Endothelial cell of umbilical vein (primary cell): Measurements from ENCODE around the gene TOMM40L. TPM values are rescaled to one million over a fixed set of nuclear protein-coding genes. Genes with fewer than 3 reads are reported as not detected.

Source experiments
- BruUV-seq: library from RNA; stranded (reverse); fragments of 400-500 nt; replicated peaks from 2 replicates; lab custom pipeline; 2021; lab: Mats Ljungman, UMichigan
- CTCF ChIA-PET: fragments of 300-600, 350-600 bp; sonication (Branson Sonifier 250); formaldehyde crosslinking; loops from one replicate; lab custom pipeline; 2021; ENCODE audit warnings: antibody characterized with exemption, inconsistent platforms; lab: Charles Lee
- POLR2A ChIA-PET: fragments of 300-600, 350-600 bp; sonication (Branson Sonifier 250); formaldehyde crosslinking; loops from one replicate; lab custom pipeline; 2021; ENCODE audit warnings: antibody characterized with exemption, inconsistent platforms; lab: Charles Lee
- DNase-seq: peaks from one replicate; pipeline ENCODE4 v3.0.0-alpha.2; 2011; ENCODE audit warnings: low read depth, low spot score
- FAIRE-seq: peaks from 2 replicates; lab custom pipeline; 2011; peaks lifted over from hg19 to GRCh38; lab: Jason Lieb, UNC
- H2AFZ ChIP-seq: 2 replicates; pipeline ENCODE4 v1.6.0; 2012; ENCODE audit warnings: low read depth, low read length, control low read depth, inconsistent platforms
- H3K27ac ChIP-seq: 2 replicates; pipeline ENCODE4 v1.5.1; 2011; ENCODE audit warnings: low read depth, mild to moderate bottlenecking, control low read depth, low read length, moderate library complexity; ENCODE audit not compliant: insufficient read depth
- H3K27me3 ChIP-seq, 2 experiments: 2 replicates each; pipeline versions ENCODE4 v1.6.0 to v1.6.1; 2011; ENCODE audit warnings: low read length in 2 of 2, mixed read lengths in 1 of 2; ENCODE audit not compliant: control insufficient read depth in 2 of 2, insufficient read depth in 2 of 2
- H3K36me3 ChIP-seq, 2 experiments: 2 replicates in 1 of 2; 3 replicates in 1 of 2; pipeline ENCODE4 v1.5.1; 2011; ENCODE audit warnings: low read length in 2 of 2, mild to moderate bottlenecking in 1 of 2, moderate library complexity in 1 of 2; ENCODE audit not compliant: control insufficient read depth in 2 of 2, insufficient read depth in 2 of 2; ENCODE audit errors: extremely low read depth in 1 of 2
- H3K4me1 ChIP-seq: 3 replicates; pipeline ENCODE4 v1.5.1; 2011; ENCODE audit warnings: mild to moderate bottlenecking, low read length; ENCODE audit not compliant: control insufficient read depth, insufficient read depth; ENCODE audit errors: extremely low read depth
- H3K4me2 ChIP-seq: 2 replicates; pipeline ENCODE4 v1.6.1; 2011; ENCODE audit warnings: low read length, control low read depth, mixed read lengths; ENCODE audit not compliant: insufficient read depth
- H3K4me3 ChIP-seq, 3 experiments: fragments of 200-600 bp in 1 of 3; sonication (generic), shearing (Covaris generic) in 1 of 3; replicated peaks in 1 of 3; 2 replicates each; pipeline ENCODE4 v1.5.1; 2011 to 2016; ENCODE audit warnings: control low read depth in 3 of 3, low read length in 3 of 3, mild to moderate bottlenecking in 2 of 3, inconsistent platforms in 1 of 3, low read depth in 1 of 3, moderate library complexity in 1 of 3; ENCODE audit not compliant: insufficient read depth in 1 of 3
- H3K79me2 ChIP-seq: 2 replicates; pipeline ENCODE4 v1.6.0; 2012; ENCODE audit warnings: low read length, inconsistent platforms; ENCODE audit not compliant: control insufficient read depth, insufficient read depth
- H3K9ac ChIP-seq: replicated peaks from 2 replicates; pipeline ENCODE3; 2011; ENCODE audit warnings: low read length, control low read depth; ENCODE audit not compliant: insufficient read depth; ENCODE audit errors: extremely low read depth
- H3K9me1 ChIP-seq: replicated peaks from 3 replicates; pipeline ENCODE4 v1.6.0; 2011; ENCODE audit warnings: mild to moderate bottlenecking, low read length; ENCODE audit not compliant: control insufficient read depth, insufficient read depth; ENCODE audit errors: extremely low read depth
- H3K9me3 ChIP-seq: replicated peaks from 2 replicates; pipeline ENCODE4 v1.5.1; 2012; ENCODE audit warnings: low read length, inconsistent platforms; ENCODE audit not compliant: control insufficient read depth, insufficient read depth
- H4K20me1 ChIP-seq: replicated peaks from 2 replicates; pipeline ENCODE3; 2011; ENCODE audit warnings: mild to moderate bottlenecking, low read length; ENCODE audit not compliant: control insufficient read depth, insufficient read depth; ENCODE audit errors: extremely low read depth
- EZH2 ChIP-seq: IDR thresholded peaks from 2 replicates; pipeline ENCODE4 v1.6.1; 2012; ENCODE audit warnings: borderline replicate concordance, low read depth, mild to moderate bottlenecking, moderate library complexity, low read length, inconsistent platforms; ENCODE audit not compliant: severe bottlenecking
- FOS ChIP-seq: IDR thresholded peaks from 2 replicates; pipeline ENCODE4 v1.6.1; 2011; ENCODE audit warnings: mild to moderate bottlenecking, low read length, moderate library complexity, borderline replicate concordance; ENCODE audit not compliant: insufficient read depth
- GATA2 ChIP-seq: IDR thresholded peaks from 2 replicates; pipeline ENCODE4 v1.7.0; 2011; ENCODE audit warnings: low read depth, mild to moderate bottlenecking, moderate library complexity, mixed read lengths, low read length; ENCODE audit not compliant: insufficient read length, insufficient read depth
- JUN ChIP-seq: IDR thresholded peaks from 2 replicates; pipeline ENCODE4 v1.6.1; 2011; ENCODE audit warnings: borderline replicate concordance, low read depth; ENCODE audit not compliant: insufficient read length, insufficient read depth
- MAX ChIP-seq: IDR thresholded peaks from 2 replicates; pipeline ENCODE4 v1.6.1; 2011; ENCODE audit not compliant: insufficient read depth, insufficient read length
- MYC ChIP-seq: IDR thresholded peaks from one replicate; pipeline ENCODE4 v1.6.1; 2011; ENCODE audit warnings: mild to moderate bottlenecking, low read depth, low read length
- POLR2A ChIP-seq: IDR thresholded peaks from 2 replicates; pipeline ENCODE4 v1.6.1; 2012; ENCODE audit warnings: low read depth, mild to moderate bottlenecking, control low read depth, low read length
- POLR2AphosphoS5 ChIP-seq: IDR thresholded peaks from 2 replicates; pipeline ENCODE4 v1.6.1; 2012; ENCODE audit warnings: low read depth, mild to moderate bottlenecking, control low read depth, low read length, moderate library complexity; ENCODE audit not compliant: insufficient read depth
- dilution Hi-C: fragments of 300-500 bp; cut with MboI; formaldehyde crosslinking; loops from one replicate; pipeline ENCODE4 v1.15.0; 2019; ENCODE audit warnings: low sequenced_read_pairs; ENCODE audit not compliant: extremely low pct_ligation_motif_present
- intact Hi-C: fragments of 100-400 bp; cut with micrococcal nuclease; formaldehyde crosslinking; loops from one replicate; pipeline ENCODE4 v1.10.0; 2022
- polyA plus RNA-seq, 4 experiments: library from polyadenylated mRNA; depleted of rRNA in 3 of 4; stranded (reverse) in 3 of 4; unstranded in 1 of 4; fragments of >200 nt; gene quantifications; 2 replicates each; pipeline versions ENCODE4 v1.2.1 to v1.2.3, GENCODE V29; 2011 to 2012; ENCODE audit warnings: missing spikeins in 1 of 4
- total RNA-seq: library from RNA; stranded (reverse); gene quantifications from 2 replicates; pipeline ENCODE4 v1.2.3, GENCODE V29; 2021
- TF ChIP-seq, protein P1 (sequence below), 2 donors: IDR thresholded peaks; 1 replicate in 1 of 2; 2 replicates in 1 of 2; pipeline ENCODE4 v1.5.1; 2011; ENCODE audit warnings: low read length in 2 of 2, mild to moderate bottlenecking in 2 of 2, moderate library complexity in 2 of 2, control low read depth in 1 of 2, inconsistent platforms in 1 of 2, low read depth in 1 of 2; ENCODE audit not compliant: insufficient read depth in 1 of 2; ENCODE audit errors: extremely low read depth in 1 of 2

Gene TOMM40L
- total and polyA plus RNA-seq, 2 donors (not counting 3 experiments of a cell fraction or from before 2014, with no cell fraction given) = 18.6 to 18.7 TPM

DNA sequence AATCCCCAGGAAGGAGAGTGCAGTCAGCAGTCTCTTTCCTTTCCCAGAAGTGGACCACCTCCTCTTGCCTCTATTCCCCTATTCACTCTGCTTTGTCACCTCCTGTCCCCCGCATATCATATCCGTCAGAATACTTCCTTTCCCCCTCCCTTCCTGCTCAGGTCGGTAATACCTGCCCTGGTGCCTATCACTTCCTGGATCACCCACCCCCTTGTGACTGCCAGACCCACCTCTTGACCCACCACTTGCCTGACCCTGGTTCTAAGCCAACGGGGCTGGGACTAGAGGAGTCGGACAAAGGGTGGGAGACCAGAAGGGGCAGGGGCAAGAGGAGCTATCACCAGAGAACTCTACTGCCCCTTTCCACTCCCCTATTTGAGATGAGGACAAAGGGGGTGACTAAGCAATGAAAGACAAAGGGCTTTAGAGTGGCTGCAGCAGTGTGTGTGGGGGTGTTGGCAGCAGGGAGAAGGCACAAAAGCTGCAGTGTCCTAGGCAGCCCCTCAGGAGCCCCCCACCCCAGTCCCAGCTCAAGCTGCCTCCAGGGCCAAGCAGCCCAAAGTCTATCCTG lies 25.4 kb upstream of the TOMM40L start:
- POLR2A ChIA-PET = interaction anchor here (0.9 kb wide), 1 partner anchor 25 kb away, joined by 4 read pairs; no protein-coding TSS in a partner anchor

DNA sequence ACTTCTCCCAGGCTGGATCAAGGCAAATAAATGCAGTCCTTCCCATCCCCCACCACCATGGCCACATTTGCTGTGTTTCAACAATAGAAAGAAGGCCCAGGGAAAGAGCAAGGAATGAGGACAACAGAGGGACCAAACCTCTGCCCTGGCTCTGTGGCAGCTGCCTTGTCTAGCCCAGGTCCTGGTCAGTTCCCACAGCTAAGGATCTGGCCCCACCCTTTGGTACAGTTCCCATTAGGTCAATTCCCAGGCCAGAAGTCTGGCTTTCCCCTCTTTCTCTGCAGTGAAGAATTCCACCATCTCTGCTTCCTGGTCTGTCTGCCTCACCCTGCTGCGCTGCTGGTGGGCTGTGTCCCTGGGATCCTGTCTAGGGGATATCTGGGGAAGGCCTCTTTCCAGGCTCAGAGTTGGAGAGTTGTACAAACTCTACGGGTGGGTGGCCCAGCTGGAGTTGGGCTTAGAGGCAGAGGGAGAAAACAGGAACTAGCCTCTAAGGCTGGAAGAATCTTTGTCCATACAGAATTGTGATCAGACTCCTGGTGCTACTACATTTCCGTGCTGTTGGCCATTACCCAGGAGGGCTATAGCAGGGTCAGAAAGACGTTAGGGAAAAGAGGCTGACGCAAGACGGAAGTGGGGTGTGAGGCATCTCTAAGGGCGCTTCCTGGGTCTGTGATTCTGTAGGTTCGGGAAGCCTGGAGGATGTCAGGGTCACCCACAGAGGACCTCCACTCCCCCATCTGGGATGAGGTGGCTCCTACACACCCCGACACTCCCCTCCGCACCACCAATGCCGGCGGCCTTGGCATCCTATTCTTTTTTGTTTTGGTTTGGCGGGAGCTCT lies 24.6 kb upstream of the TOMM40L start:
- dilution Hi-C loops = no loop called here
- POLR2A ChIA-PET = interaction anchor here (0.8 to 1.7 kb wide), 6 partner anchors 12 to 112 kb away, joined by 3 to 15 read pairs (median 4); partner anchors contain the start of genes B4GALT3, PPOX and TOMM40L

More for the DNA sequence above, 25.4 kb upstream of the TOMM40L start:
- H3K27me3 ChIP-seq = no peaks in the 10 kb centered on the region
- H3K4me2 ChIP-seq = peak overlapping the region; percentile 47
- DNase-seq = peak; percentile 59
- TF ChIP-seq POLR2AphosphoS5 (no peak), GATA2 (peak; percentile 80), MAX (no peak)
- intact Hi-C loops = loop anchor here (1.0 kb wide), 1 partner anchor 15 kb away; no protein-coding TSS in a partner anchor
- peaks cover 60% of the 10 kb centered on the region for H3K4me1 ChIP-seq
- peaks cover 58% of the 10 kb centered on the region for H3K79me2 ChIP-seq
- H2AFZ ChIP-seq = no peak overlapping the region
- H3K9ac ChIP-seq = peak overlapping the region; percentile 75
- no peak overlapping the region for H3K4me3 ChIP-seq
- H3K36me3 ChIP-seq = no peaks in the 10 kb centered on the region
- dilution Hi-C loops = no loop called here
- H3K9me3 ChIP-seq = no peaks in the 10 kb centered on the region
- H4K20me1 ChIP-seq = no peaks in the 10 kb centered on the region
- peak overlapping the region; percentile 98 for H3K27ac ChIP-seq
- CTCF ChIA-PET = interaction anchor here (2.9 to 3.2 kb wide), 2 partner anchors 9 to 34 kb away, joined by 10 to 18 read pairs; partner anchors contain the start of gene PPOX
- FAIRE-seq = no peak
- BruUV-seq = no TSS peak
- H3K9me1 ChIP-seq = no peaks in the 10 kb centered on the region

More for the DNA sequence above, 24.6 kb upstream of the TOMM40L start:
- no peaks in the 10 kb centered on the region for H3K36me3 ChIP-seq
- H3K4me3 ChIP-seq = peak overlapping the region in 1 of 3 experiments; percentile 7
- no peaks in the 10 kb centered on the region for H3K27me3 ChIP-seq
- CTCF ChIA-PET = interaction anchor here (0.9 to 5.1 kb wide), 13 partner anchors 7 to 181 kb away, joined by 3 to 28 read pairs (median 5); partner anchors contain the start of genes B4GALT3, PPOX and TOMM40L
- H4K20me1 ChIP-seq = no peaks in the 10 kb centered on the region
- TF ChIP-seq, protein P1, sequence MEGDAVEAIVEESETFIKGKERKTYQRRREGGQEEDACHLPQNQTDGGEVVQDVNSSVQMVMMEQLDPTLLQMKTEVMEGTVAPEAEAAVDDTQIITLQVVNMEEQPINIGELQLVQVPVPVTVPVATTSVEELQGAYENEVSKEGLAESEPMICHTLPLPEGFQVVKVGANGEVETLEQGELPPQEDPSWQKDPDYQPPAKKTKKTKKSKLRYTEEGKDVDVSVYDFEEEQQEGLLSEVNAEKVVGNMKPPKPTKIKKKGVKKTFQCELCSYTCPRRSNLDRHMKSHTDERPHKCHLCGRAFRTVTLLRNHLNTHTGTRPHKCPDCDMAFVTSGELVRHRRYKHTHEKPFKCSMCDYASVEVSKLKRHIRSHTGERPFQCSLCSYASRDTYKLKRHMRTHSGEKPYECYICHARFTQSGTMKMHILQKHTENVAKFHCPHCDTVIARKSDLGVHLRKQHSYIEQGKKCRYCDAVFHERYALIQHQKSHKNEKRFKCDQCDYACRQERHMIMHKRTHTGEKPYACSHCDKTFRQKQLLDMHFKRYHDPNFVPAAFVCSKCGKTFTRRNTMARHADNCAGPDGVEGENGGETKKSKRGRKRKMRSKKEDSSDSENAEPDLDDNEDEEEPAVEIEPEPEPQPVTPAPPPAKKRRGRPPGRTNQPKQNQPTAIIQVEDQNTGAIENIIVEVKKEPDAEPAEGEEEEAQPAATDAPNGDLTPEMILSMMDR (IDR thresholded peaks at IDR 0.05; ENCODE audit: extremely low read depth in 1 of 2, insufficient read depth in 1 of 2, low read depth in 1 of 2, low read length in 2 of 2) = no peak
- TF ChIP-seq JUN = peak; percentile 57
- TF ChIP-seq MAX = no peak
- TF ChIP-seq GATA2 = peak; percentile 47
- TF ChIP-seq EZH2 = no peak
- TF ChIP-seq FOS = peak; percentile 84
- no peak for TF ChIP-seq POLR2A
- no peak for TF ChIP-seq MYC
- peak; percentile 83 for TF ChIP-seq POLR2AphosphoS5
- no peaks in the 10 kb centered on the region for H3K9me3 ChIP-seq
- FAIRE-seq = no peak
- H3K79me2 ChIP-seq = peaks cover 55% of the 10 kb centered on the region
- peak overlapping the region; percentile 98 for H3K27ac ChIP-seq
- H2AFZ ChIP-seq = no peak overlapping the region
- peak; percentile 87 for DNase-seq
- no peaks in the 10 kb centered on the region for H3K9me1 ChIP-seq
- intact Hi-C loops = loop anchor here (1.0 kb wide), 2 partner anchors 16 to 35 kb away; partner anchors contain the start of gene PPOX
- H3K4me2 ChIP-seq = peak overlapping the region; percentile 47
- BruUV-seq = no TSS peak
- peaks cover 60% of the 10 kb centered on the region for H3K4me1 ChIP-seq
- H3K9ac ChIP-seq = peak overlapping the region; percentile 75
